OCI-LY7 (cell line): ENCODE measurements around the gene MBIP. TPM values are rescaled to one million over a fixed set of nuclear protein-coding genes. Genes with fewer than 3 reads are reported as not detected.

Experiments
- Bru-seq: library from RNA; stranded (reverse); fragments of 400-500 nt; gene quantifications from one replicate; lab custom pipeline; 2021; lab: Mats Ljungman, UMichigan
- BruChase-seq, 2 experiments: library from RNA; stranded (reverse); fragments of 400-500 nt; gene quantifications; one replicate each; lab custom pipeline; 2021; lab: Mats Ljungman, UMichigan
- BruUV-seq: library from RNA; stranded (reverse); fragments of 400-500 nt; replicated peaks from 2 replicates; lab custom pipeline; 2021; lab: Mats Ljungman, UMichigan
- CTCF ChIA-PET: fragments of 300-600 bp; sonication (Branson Sonifier 250); formaldehyde crosslinking; loops from one replicate; lab custom pipeline; 2022; ENCODE audit warnings: antibody characterized with exemption; ENCODE audit not compliant: unreplicated experiment; lab: Charles Lee
- POLR2A ChIA-PET: fragments of 300-600 bp; sonication (Branson Sonifier 250); formaldehyde crosslinking; loops from one replicate; lab custom pipeline; 2022; ENCODE audit warnings: antibody characterized with exemption; lab: Charles Lee
- DNase-seq: peaks from one replicate; pipeline ENCODE4 v3.0.0-alpha.2; 2015; ENCODE audit warnings: low spot score
- H2AFZ ChIP-seq: fragments of 200-600 bp; sonication (generic), shearing (Covaris generic); 2 replicates; pipeline ENCODE4 v1.6.1; 2014; ENCODE audit warnings: mild to moderate bottlenecking, antibody characterized with exemption, low read length, moderate library complexity
- H3K27ac ChIP-seq: fragments of 200-600 bp; sonication (generic); 2 replicates; pipeline ENCODE4 v1.5.1; 2014; ENCODE audit warnings: mixed run types, low read depth, mild to moderate bottlenecking, moderate library complexity, low read length, inconsistent platforms; ENCODE audit not compliant: poor library complexity, severe bottlenecking
- H3K36me3 ChIP-seq: fragments of 200-600 bp; sonication (generic); 2 replicates; pipeline ENCODE4 v1.6.1; 2014; ENCODE audit warnings: mild to moderate bottlenecking, antibody characterized with exemption, low read length, moderate library complexity, mixed read lengths; ENCODE audit not compliant: insufficient read depth
- H3K4me1 ChIP-seq: fragments of 200-600 bp; sonication (generic); 2 replicates; pipeline ENCODE4 v1.5.1; 2014; ENCODE audit warnings: mild to moderate bottlenecking, low read length; ENCODE audit not compliant: insufficient read depth, poor library complexity, severe bottlenecking
- H3K4me2 ChIP-seq: fragments of 200-600 bp; sonication (generic); 2 replicates; pipeline ENCODE4 v1.6.1; 2014; ENCODE audit warnings: mild to moderate bottlenecking, low read length
- H3K4me3 ChIP-seq: fragments of 200-600 bp; sonication (generic); 2 replicates; pipeline ENCODE4 v1.5.1; 2014; ENCODE audit warnings: mild to moderate bottlenecking, low read depth, low read length; ENCODE audit not compliant: poor library complexity, severe bottlenecking
- H3K79me2 ChIP-seq: fragments of 200-600 bp; sonication (generic); 2 replicates; pipeline ENCODE4 v1.6.1; 2016; ENCODE audit warnings: low read depth, mild to moderate bottlenecking, low read length, moderate library complexity, mixed read lengths; ENCODE audit not compliant: insufficient read depth
- H3K9me2 ChIP-seq: fragments of 200-600 bp; sonication (generic); 2 replicates; pipeline ENCODE4 v1.6.1; 2016; ENCODE audit warnings: mild to moderate bottlenecking, low read length, mixed read lengths; ENCODE audit not compliant: insufficient read depth
- H3K9me3 ChIP-seq: fragments of 200-600 bp; sonication (generic); 2 replicates; pipeline ENCODE4 v1.6.1; 2014; ENCODE audit warnings: mild to moderate bottlenecking, mixed run types, low read length, mixed read lengths
- H4K20me1 ChIP-seq: fragments of 200-600 bp; sonication (generic); 2 replicates; pipeline ENCODE4 v1.6.1; 2014; ENCODE audit warnings: mild to moderate bottlenecking, antibody characterized with exemption, low read length, moderate library complexity, mixed read lengths; ENCODE audit not compliant: insufficient read depth
- CTCF ChIP-seq: fragments of 200-600 bp; sonication (generic); conservative IDR thresholded peaks from 2 replicates; pipeline ENCODE4 v1.5.1; 2014; ENCODE audit warnings: mild to moderate bottlenecking, antibody characterized with exemption, low read length, moderate library complexity, mixed read lengths
- EZH2phosphoT487 ChIP-seq: fragments of 200-600 bp; sonication (generic); IDR thresholded peaks from 2 replicates; pipeline ENCODE4 v1.6.1; 2018; ENCODE audit warnings: low read depth, borderline replicate concordance, mild to moderate bottlenecking, mixed run types, antibody characterized with exemption, low read length, moderate library complexity, mixed read lengths
- intact Hi-C: fragments of 100-400 bp; cut with micrococcal nuclease; formaldehyde crosslinking; loops from one replicate; pipeline ENCODE4 v1.10.0; 2022; ENCODE audit not compliant: unreplicated experiment
- long read RNA-seq: library from polyadenylated mRNA; stranded (forward); transcript quantifications from one replicate; pipeline ENCODE4 v2.0.0, GENCODE V29; 2022
- total RNA-seq, 2 experiments: library from RNA; depleted of rRNA in 1 of 2; stranded (reverse); fragments of >200 nt in 1 of 2; shearing (Covaris generic) in 1 of 2; gene quantifications; 2 replicates each; pipeline ENCODE4 v1.2.3, GENCODE V29; 2014 to 2022

Gene MBIP
- total RNA-seq (2014; rRNA removed; shearing (Covaris generic)) (8.8 and 11.0 TPM in 2 replicates), total RNA-seq (2022) (27.5 and 28.1 TPM in 2 replicates), Bru-seq, nascent RNA (percentile 90 among the genes with signal in this experiment), BruChase-seq, experiment 1, labeled RNA remaining after a 6-hour chase (percentile 59 among the genes with signal in this experiment), BruChase-seq, experiment 2, labeled RNA remaining after a 2-hour chase (percentile 77 among the genes with signal in this experiment)
- long read RNA-seq, transcript MBIP-201 (9 exons, 1,586 nt) = minor isoform, 7 of 70 reads
- long read RNA-seq, transcript MBIP-203 (9 exons, 1,648 nt) = major isoform, 47 of 70 reads
- long read RNA-seq, partial matches to known transcripts = 2 of 70 reads
- long read RNA-seq, other reads (novel, unspliced or antisense) = 11 of 70 reads

DNA sequence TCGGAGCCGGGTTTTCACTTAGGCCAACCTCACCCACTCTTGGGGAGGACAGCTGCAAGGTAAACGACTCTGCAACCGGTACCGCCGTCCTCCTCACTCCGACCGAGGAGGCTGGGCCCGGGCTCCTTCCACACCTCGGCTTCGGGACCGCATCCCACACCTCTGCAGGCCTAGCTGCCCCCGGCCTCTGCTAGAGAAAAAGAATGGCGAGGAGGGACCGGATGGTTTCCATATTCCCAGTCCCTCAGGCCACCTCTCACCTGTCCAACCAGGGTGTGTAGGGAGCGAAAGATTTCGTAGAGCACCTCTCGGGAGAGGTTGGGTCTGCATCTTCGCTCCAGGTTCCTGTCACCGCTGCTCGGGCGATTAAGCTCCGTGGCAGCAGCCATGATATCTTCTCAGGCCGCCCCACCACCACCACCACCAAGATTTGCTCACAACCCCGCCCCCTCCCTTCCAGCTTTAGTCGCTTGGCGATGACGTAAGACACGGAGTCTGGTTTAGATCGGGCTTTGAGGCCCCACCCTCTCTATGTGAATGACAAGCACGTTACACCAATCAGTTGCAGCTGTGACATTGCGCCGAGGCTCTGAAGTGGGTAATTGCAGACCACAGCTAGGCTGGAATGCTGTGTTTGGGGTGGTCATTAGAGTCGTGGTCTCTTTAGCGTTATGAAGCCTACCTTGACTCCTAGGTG is at the start of gene MBIP:
MBIP (minus strand) TSS at position 438 of the 697 bp plus-strand sequence; CDS start at position 389, 49 bp downstream.
- Histone ChIP-seq H3K9me3 (peaks cover 4% of the 10 kb centered on the region; the same call in 1 of the 2 replicates), H3K27ac (peak within 1 kb of the TSS; percentile 61), H3K4me1 (peaks cover 11% of the 10 kb centered on the region), H3K9me2 (no peaks in the 10 kb centered on the region), H3K4me2 (peak within 1 kb of the TSS; percentile 93), H3K4me3 (peak within 1 kb of the TSS; percentile 97), H4K20me1 (peaks cover 14% of the 10 kb centered on the region), H2AFZ (peak within 1 kb of the TSS; percentile 96), H3K79me2 (peaks cover 48% of the 10 kb centered on the region), H3K36me3 (no peaks in the 10 kb centered on the region)
- ChIA-PET CTCF (interaction anchor here (0.5 to 0.7 kb wide), 5 partner anchors 18 to 548 kb away, joined by 3 to 8 read pairs (median 4); no protein-coding TSS in a partner anchor), POLR2A (interaction anchor here (0.6 to 1.2 kb wide), 5 partner anchors 15 to 494 kb away, joined by 3 read pairs; partner anchors contain the start of gene BRMS1L)
- TF ChIP-seq CTCF (no peak), EZH2phosphoT487 (no peak)
- BruUV-seq = TSS peak; percentile 68
- intact Hi-C loops = no loop called here
- peak; percentile 97 for DNase-seq

- Histone ChIP-seq H3K4me2 (no peak overlapping the region), H4K20me1 (no peaks in the 10 kb centered on the region), H3K4me3 (no peak overlapping the region), H3K36me3 (no peaks in the 10 kb centered on the region), H3K4me1 (no peaks in the 10 kb centered on the region), H3K9me3 (no peaks in the 10 kb centered on the region), H3K9me2 (no peaks in the 10 kb centered on the region), H3K27ac (no peak overlapping the region), H3K79me2 (no peaks in the 10 kb centered on the region), H2AFZ (no peak overlapping the region)
- POLR2A ChIA-PET = interaction anchor here (0.6 to 0.7 kb wide), 2 partner anchors 146 to 457 kb away, joined by 3 to 4 read pairs; no protein-coding TSS in a partner anchor
- CTCF ChIA-PET = no interaction called here
- BruUV-seq = no TSS peak
- intact Hi-C loops = loop anchor here (10.0 kb wide), 1 partner anchor 153 kb away; no protein-coding TSS in a partner anchor
- no peak for DNase-seq
- TF ChIP-seq CTCF (no peak), EZH2phosphoT487 (no peak)
These were observed 47.7 kb upstream of the MBIP start for GRCh38 chr14:36367985-36368774.
